HT1080 (cell line): ENCODE results near the gene RAB15. TPM values are rescaled to one million over a fixed set of nuclear protein-coding genes. Genes with fewer than 3 reads are reported as not detected.

Source experiments
- DNase-seq: peaks from one replicate; pipeline ENCODE4 v3.0.0-alpha.2; 2015; ENCODE audit warnings: low read depth
- polyA plus RNA-seq, 2 experiments: library from polyadenylated mRNA; depleted of rRNA; stranded (reverse); fragments of >200 nt; gene quantifications; 2 replicates each; pipeline ENCODE4 v1.2.3, GENCODE V29; 2015
- total RNA-seq: library from RNA; depleted of rRNA; stranded (reverse); fragments of >200 nt; shearing (Covaris generic); gene quantifications from 2 replicates; pipeline ENCODE4 v1.2.3, GENCODE V29; 2014; rRNA removed

RAB15 gene
- total RNA-seq: 16.4 and 22.3 TPM in 2 replicates
- 6.7 and 7.1 TPM in 2 replicates for polyA plus RNA-seq (2015; cell fraction: cytosol; rRNA removed)
- polyA plus RNA-seq (2015; cell fraction: nucleus; rRNA removed): 5.7 and 7.3 TPM in 2 replicates

GRCh38 chr14:64971943-64972791 is at the start of gene RAB15:
Gene RAB15, minus strand, starts transcription at chr14:64972336. Its CDS starts 260 bp downstream, at chr14:64972076.
- no peak for DNase-seq

- peak; percentile 81 for DNase-seq
These were observed 47.9 kb upstream of the RAB15 start for GRCh38 chr14:65019944-65020566.

GRCh38 chr14:65016471-65016870 is 44.3 kb upstream of the RAB15 start:
- no peak for DNase-seq

- no peak for DNase-seq
These were observed 43.3 kb upstream of the RAB15 start for GRCh38 chr14:65015391-65015790.

- no peak for DNase-seq
These were observed 40.2 kb upstream of the RAB15 start for GRCh38 chr14:65012353-65012752.

GRCh38 chr14:65011538-65011937 is 39.4 kb upstream of the RAB15 start:
- DNase-seq: no peak

- DNase-seq: no peak
These were observed 38.2 kb upstream of the RAB15 start for GRCh38 chr14:65010211-65010931.

GRCh38 chr14:65007202-65007601 is 35.1 kb upstream of the RAB15 start:
- DNase-seq: no peak

- DNase-seq: peak; percentile 76
These were observed 34.2 kb upstream of the RAB15 start for GRCh38 chr14:65006261-65006721.

- no peak for DNase-seq
These were observed 31.3 kb upstream of the RAB15 start for GRCh38 chr14:65003394-65003793.

- DNase-seq: peak; percentile 50
These were observed 30.6 kb upstream of the RAB15 start for GRCh38 chr14:65002586-65003210.

GRCh38 chr14:65001723-65002122 is 29.6 kb upstream of the RAB15 start:
- DNase-seq: no peak

GRCh38 chr14:65000898-65001591 is 28.9 kb upstream of the RAB15 start:
- no peak for DNase-seq

GRCh38 chr14:64998455-64998931 is 26.4 kb upstream of the RAB15 start:
- no peak for DNase-seq

GRCh38 chr14:64997108-64997794 is 25.1 kb upstream of the RAB15 start:
- no peak for DNase-seq

GRCh38 chr14:64995291-64995690 is 23.2 kb upstream of the RAB15 start:
- DNase-seq: no peak

- no peak for DNase-seq
These were observed 22.4 kb upstream of the RAB15 start for GRCh38 chr14:64994540-64994939.

GRCh38 chr14:64993266-64993930 is 21.3 kb upstream of the RAB15 start:
- DNase-seq: no peak

GRCh38 chr14:64992328-64992885 is 20.3 kb upstream of the RAB15 start:
- no peak for DNase-seq
